T-helper 17 cell (primary cell): ENCODE data around the gene SFMBT1. TPM values are rescaled to one million over a fixed set of nuclear protein-coding genes. Genes with fewer than 3 reads are reported as not detected.
A peak's percentile ranks its signal among the peaks of the same experiment; 100 is the strongest.

Experiments used
- ATAC-seq: fragments of 150-1000 bp; cut with Tn5 transposase; 2 replicates; pipeline ENCODE4 v1.10.0; 2021; ENCODE audit warnings: mild to moderate bottlenecking, moderate library complexity
- DNase-seq, 3 donors: peaks; one replicate each; pipeline versions ENCODE4 v3.0.0 to v3.0.0-alpha.2; 2020 to 2021
- H3K9me3 ChIP-seq: one replicate; pipeline ENCODE4 v1.7.0; 2013; ENCODE audit warnings: low read length, mild to moderate bottlenecking; ENCODE audit not compliant: control insufficient read depth, poor library complexity, severe bottlenecking
- H3K27ac Mint-ChIP-seq: one replicate; pipeline ENCODE4 v1.8.0; 2022; ENCODE audit warnings: mild to moderate bottlenecking, moderate library complexity, mixed read lengths
- H3K27me3 Mint-ChIP-seq: one replicate; pipeline ENCODE4 v1.8.0; 2022; ENCODE audit warnings: mixed read lengths
- H3K36me3 Mint-ChIP-seq: one replicate; pipeline ENCODE4 v1.8.0; 2022; ENCODE audit warnings: low read depth, mixed read lengths
- H3K4me1 Mint-ChIP-seq: one replicate; pipeline ENCODE4 v1.8.0; 2022; ENCODE audit warnings: mild to moderate bottlenecking, mixed read lengths
- H3K4me3 Mint-ChIP-seq: one replicate; pipeline ENCODE4 v1.8.0; 2022; ENCODE audit warnings: mild to moderate bottlenecking, moderate library complexity, mixed read lengths
- total RNA-seq, 4 donors: library from RNA in 2 of 4; stranded (reverse) in 2 of 4; gene quantifications; one replicate each; pipeline ENCODE4 v1.2.3 and lab custom pipeline; 2022 to 2026

SFMBT1 gene
- total RNA-seq, 2 donors from 2014 or later = 36.1 to 49.8 TPM

DNA sequence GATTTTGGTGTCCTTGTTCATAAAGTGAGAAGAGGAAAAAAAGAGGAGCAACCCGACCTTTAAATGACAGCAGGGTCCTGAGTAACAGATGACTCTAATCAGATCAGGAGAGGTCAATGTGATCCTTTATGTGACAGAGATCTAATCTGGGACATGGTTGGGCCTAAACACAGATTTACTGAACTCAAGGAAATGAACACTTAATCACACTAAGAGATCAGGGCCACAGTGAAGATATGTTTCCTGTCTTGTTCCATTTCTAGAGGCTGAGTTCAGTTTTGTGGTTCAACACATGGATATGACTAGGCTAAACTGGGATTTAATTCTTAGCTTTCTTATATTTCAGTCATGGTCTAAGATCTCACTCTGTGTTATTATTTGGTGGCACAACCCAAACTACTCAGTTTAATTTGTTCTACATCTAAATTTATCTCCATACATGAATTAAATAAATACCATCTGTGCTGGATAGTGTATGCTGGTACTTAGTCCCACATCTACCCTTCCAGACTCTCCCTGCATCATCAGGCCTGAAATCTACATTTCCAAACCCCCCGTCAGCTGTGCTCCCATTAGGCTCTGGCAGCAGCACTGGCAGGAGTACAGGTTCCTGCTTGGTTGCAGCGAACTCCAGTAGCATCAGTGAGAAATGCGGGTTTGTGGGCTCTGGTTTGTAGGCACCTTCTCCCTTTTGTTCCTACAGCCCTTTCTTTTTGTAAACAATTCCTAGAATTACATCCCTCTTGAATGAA lies 22.6 kb downstream of the SFMBT1 start:
- peaks cover 57% of the 10 kb centered on the region for H3K4me1 Mint-ChIP-seq
- peak overlapping the region; percentile 85 for H3K27ac Mint-ChIP-seq
- H3K9me3 ChIP-seq = no peaks in the 10 kb centered on the region
- DNase-seq (no peak), ATAC-seq (peak; percentile 59)
- H3K27me3 Mint-ChIP-seq = no peaks in the 10 kb centered on the region
- H3K4me3 Mint-ChIP-seq = peak overlapping the region; percentile 33
- peaks cover 9% of the 10 kb centered on the region for H3K36me3 Mint-ChIP-seq

DNA sequence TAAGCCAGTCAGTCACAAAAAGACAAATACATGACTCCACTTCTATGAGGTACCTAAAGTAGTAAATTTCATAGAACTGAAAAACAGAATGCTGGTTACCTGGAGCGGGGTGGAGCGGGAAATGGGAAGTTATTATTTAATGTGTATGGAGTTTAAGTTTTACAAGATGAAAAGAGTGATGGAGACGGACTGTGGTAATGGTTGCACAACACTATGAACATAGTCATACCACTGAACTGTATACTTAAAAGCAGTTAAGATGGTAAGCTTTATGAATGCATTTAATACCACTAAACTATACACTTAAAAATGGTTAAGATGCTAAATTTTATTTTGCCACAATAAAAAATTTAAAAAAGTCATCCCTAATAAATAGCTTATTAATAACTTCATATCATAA lies 23.2 kb downstream of the SFMBT1 start:
- no peak overlapping the region for H3K4me3 Mint-ChIP-seq
- no peak for ATAC-seq
- no peaks in the 10 kb centered on the region for H3K27me3 Mint-ChIP-seq
- peaks cover 57% of the 10 kb centered on the region for H3K4me1 Mint-ChIP-seq
- no peaks in the 10 kb centered on the region for H3K9me3 ChIP-seq
- peaks cover 10% of the 10 kb centered on the region for H3K36me3 Mint-ChIP-seq
- peak overlapping the region; percentile 85 for H3K27ac Mint-ChIP-seq
- DNase-seq = no peak

DNA sequence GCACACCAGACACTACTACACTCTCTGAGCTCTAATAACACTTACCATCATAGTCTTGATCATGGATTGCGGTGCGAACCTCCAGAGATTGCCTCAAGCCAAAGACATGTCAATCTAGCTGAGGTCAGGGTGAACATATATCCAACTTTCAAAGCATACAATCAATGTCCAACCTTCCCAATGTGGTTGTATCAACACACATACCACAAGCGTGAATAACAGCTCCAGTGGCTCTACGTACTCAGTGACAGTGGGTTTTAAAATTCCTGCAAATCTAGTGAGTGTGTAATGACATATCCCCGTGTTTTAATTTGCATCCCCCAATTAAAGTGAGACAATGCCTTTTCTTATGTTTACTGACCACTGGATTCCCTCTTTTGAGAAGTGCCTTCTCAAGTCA lies 29.6 kb downstream of the SFMBT1 start:
- Mint-ChIP-seq H3K27me3 (no peaks in the 10 kb centered on the region), H3K36me3 (peaks cover 11% of the 10 kb centered on the region), H3K4me3 (no peak overlapping the region), H3K4me1 (peaks cover 46% of the 10 kb centered on the region), H3K27ac (no peak overlapping the region)
- H3K9me3 ChIP-seq = no peaks in the 10 kb centered on the region
- DNase-seq (no peak), ATAC-seq (no peak)

DNA sequence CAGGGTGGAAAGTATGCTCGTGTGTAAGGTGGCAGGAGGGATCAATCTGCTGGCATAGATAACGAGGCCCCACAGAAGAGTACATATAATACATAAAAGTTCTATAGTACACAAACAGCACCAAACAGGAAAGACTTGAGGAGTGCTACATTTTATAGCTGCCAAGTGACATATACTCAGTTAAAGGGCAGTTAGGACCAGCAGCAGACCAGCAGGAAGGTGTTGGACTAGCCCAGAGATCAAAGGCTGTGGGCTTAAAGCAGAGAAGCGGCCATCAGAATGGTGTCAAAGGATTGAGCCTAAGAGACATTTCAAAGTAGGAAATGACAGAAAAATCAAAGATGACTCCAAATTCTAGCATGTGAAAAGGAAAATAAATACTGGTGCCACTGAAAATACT lies 34.5 kb downstream of the SFMBT1 start:
- no peak for DNase-seq

DNA sequence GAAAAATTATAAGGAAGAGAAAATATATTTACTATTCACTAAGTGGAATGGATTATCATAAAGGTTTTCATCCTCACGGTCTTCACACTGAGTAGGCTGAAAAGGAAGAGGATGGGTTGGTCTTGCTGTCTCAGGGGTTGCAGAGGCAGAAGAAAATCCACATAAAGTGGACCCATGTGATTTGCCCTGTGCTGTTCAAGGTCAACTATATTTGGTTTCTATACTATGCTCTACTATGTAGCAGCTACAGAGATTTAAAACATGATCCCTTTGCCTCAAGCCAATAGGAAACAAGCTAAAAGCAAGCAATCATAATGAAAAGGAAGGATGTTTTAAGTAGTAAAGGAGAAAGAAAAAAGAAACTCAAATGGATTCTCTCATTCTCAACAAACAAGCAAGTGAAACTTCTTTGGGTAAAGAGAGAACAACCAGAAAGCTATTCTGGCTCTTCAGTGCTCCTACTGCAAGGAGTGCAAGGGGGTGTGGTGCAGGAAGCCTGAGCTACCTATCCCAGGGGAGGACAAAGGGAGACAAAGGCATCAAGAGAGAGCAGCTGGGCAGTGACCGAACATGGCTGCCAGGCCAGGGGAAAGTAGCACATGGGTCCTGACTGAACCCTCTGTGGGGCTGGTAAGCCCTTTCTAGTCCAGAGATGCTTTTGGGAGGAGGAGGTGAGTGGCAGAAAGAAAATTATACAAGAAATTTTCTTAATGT lies 35.9 kb downstream of the SFMBT1 start:
- no peak overlapping the region for H3K4me3 Mint-ChIP-seq
- peaks cover 2% of the 10 kb centered on the region for H3K36me3 Mint-ChIP-seq
- no peaks in the 10 kb centered on the region for H3K27me3 Mint-ChIP-seq
- peaks cover 47% of the 10 kb centered on the region for H3K4me1 Mint-ChIP-seq
- H3K9me3 ChIP-seq = no peaks in the 10 kb centered on the region
- H3K27ac Mint-ChIP-seq = peak overlapping the region; percentile 77
- ATAC-seq (no peak), DNase-seq (no peak)

More for the DNA sequence above, 34.5 kb downstream of the SFMBT1 start:
- no peak for ATAC-seq
- Mint-ChIP-seq H3K4me1 (peaks cover 40% of the 10 kb centered on the region), H3K27ac (peak overlapping the region; percentile 77), H3K4me3 (no peak overlapping the region), H3K36me3 (peaks cover 2% of the 10 kb centered on the region), H3K27me3 (no peaks in the 10 kb centered on the region)
- no peaks in the 10 kb centered on the region for H3K9me3 ChIP-seq

DNA sequence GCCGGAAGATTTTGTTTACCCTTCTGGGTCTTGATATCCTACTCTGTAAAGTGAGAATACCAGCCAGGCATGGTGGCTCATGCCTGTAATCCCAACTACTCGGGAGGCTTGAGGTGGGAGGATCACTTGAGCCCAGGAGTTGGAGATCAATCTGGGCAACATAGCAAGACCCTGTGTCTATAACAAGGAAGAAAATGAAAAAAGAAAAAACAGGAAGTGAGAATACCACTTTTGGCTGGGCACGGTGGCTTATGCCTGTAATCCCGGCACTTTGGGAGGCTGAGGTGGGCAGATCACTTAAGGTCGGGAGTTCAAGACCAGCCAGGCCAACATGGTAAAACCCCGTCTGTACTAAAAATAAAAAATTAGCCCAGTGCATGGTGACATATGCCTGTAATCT lies 36.9 kb downstream of the SFMBT1 start:
- no peak for DNase-seq
- Mint-ChIP-seq H3K27me3 (no peaks in the 10 kb centered on the region), H3K36me3 (peaks cover 2% of the 10 kb centered on the region), H3K4me1 (peaks cover 43% of the 10 kb centered on the region), H3K27ac (peak overlapping the region; percentile 32), H3K4me3 (no peak overlapping the region)
- no peak for ATAC-seq
- H3K9me3 ChIP-seq = no peaks in the 10 kb centered on the region

DNA sequence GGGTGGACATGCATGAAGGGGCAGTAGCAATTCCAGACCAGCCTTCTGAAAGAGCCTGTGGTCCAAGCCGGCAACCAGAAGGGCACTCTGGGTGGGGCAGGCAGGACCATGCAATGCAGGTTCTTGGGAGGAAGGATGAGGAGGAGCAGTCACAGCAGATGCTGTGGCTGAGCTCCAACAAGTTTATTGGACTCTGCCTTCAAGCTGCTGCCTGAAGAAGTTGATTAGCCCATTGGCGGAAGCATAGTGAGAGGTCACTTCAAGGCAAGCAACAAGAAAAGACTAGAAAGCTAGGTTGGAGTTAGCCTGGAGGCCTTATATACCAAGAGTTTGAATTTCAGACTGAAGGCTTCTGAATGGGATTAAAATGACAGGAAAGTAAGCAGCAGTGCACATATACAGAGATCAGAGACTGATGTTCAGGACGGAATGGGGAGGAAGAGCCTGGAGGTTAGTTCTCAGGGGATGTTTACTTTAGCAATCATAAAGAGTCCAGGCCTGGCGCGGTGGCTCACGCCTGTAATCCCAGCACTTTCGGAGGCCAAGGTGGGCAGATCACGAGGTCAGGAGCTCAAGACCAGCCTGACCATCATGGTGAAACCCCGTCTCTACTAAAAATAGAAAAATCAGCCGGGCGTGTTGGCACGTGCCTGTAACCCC lies 39.9 kb downstream of the SFMBT1 start:
- H3K4me1 Mint-ChIP-seq = peaks cover 35% of the 10 kb centered on the region
- no peaks in the 10 kb centered on the region for H3K9me3 ChIP-seq

DNA sequence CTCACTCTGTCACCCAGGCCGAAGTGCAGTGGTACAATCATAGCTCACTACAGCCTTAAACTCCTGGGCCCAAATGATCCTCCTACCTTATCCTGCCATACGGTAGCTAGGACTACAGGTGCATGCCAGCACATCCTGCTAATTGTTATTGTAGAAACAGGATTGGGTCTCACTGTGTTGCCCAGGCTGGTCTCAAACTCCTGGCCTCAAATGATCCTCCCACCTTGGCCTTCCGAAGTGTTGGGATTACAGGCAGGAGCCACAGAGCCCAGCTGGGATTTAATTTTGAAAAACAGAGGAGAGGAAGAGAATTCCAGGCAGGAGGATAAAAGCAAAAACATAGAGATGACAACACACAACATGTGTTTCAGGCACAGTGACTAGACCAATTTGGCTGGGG lies 40.5 kb downstream of the SFMBT1 start:
- Mint-ChIP-seq H3K4me3 (no peak overlapping the region), H3K4me1 (peaks cover 31% of the 10 kb centered on the region), H3K36me3 (no peaks in the 10 kb centered on the region), H3K27ac (peak overlapping the region; percentile 75), H3K27me3 (no peaks in the 10 kb centered on the region)
- DNase-seq (no peak), ATAC-seq (no peak)
- H3K9me3 ChIP-seq = no peaks in the 10 kb centered on the region

More for the DNA sequence above, 39.9 kb downstream of the SFMBT1 start:
- Mint-ChIP-seq H3K27me3 (no peaks in the 10 kb centered on the region), H3K4me3 (no peak overlapping the region), H3K27ac (peak overlapping the region; percentile 75), H3K36me3 (no peaks in the 10 kb centered on the region)
- DNase-seq = no peak
- ATAC-seq = no peak

DNA sequence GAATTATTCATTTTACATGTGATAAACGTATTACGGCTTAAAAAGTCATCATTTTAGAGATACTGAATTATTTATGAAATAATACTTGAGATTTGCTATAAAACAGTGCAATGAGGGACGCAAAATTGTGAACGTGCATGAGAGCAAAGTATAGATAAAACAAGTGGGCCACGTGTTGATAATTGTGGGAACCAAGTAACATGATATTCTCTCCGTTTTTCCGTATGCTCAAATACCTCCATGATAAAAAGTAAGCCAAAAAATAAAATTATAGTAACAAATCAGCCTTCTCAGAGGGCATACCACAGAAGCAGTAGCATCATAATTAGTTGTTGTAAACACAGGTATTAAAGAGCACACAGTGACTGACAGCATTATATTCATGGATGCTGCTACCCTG lies 42.6 kb downstream of the SFMBT1 start:
- H3K27me3 Mint-ChIP-seq = no peaks in the 10 kb centered on the region
- ATAC-seq (no peak), DNase-seq (no peak)
- no peak overlapping the region for H3K27ac Mint-ChIP-seq
- H3K4me1 Mint-ChIP-seq = peaks cover 24% of the 10 kb centered on the region
- H3K36me3 Mint-ChIP-seq = peaks cover 2% of the 10 kb centered on the region
- no peak overlapping the region for H3K4me3 Mint-ChIP-seq
- H3K9me3 ChIP-seq = no peaks in the 10 kb centered on the region

DNA sequence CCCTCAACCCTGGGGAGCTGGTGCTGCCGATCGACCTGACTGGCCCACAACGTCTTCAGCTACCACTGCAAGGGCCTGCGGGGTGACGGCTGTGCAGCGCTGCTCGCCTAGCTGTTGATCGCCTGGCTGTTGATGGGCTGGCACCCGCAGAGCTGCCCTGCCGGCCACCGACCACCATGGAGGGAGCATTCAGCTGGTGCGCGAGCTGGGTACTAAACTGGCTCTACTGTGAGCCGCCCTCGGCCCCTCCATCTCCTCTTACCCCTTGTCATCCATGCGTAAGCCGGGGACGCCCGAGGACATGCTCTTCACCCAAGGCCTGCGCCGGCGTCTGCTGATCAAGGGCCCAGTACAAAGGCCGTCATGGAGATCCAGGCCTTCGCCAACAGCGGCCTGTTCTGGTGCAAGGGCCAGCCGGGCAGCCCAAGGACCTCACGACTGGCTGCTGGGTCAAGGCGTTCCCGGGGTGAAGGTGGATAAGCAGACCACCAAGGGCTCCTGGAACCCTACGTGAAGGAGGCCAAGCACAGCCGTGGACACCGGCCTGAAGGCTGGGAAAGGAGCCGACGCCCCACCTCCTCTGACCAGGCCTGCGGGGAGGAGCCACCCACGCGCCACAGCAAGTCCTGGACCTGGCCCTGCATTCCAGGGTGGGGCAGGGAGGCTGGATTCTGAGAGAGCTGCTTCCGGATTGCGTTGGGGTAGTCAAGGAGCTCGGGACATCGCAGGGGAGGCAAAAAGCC lies 46.9 kb downstream of the SFMBT1 start:
- H3K36me3 Mint-ChIP-seq = peaks cover 2% of the 10 kb centered on the region
- H3K27me3 Mint-ChIP-seq = no peaks in the 10 kb centered on the region
- DNase-seq = no peak
- no peak for ATAC-seq
- peaks cover 12% of the 10 kb centered on the region for H3K4me1 Mint-ChIP-seq
- no peak overlapping the region for H3K27ac Mint-ChIP-seq
- H3K9me3 ChIP-seq = no peaks in the 10 kb centered on the region
- H3K4me3 Mint-ChIP-seq = no peak overlapping the region

DNA sequence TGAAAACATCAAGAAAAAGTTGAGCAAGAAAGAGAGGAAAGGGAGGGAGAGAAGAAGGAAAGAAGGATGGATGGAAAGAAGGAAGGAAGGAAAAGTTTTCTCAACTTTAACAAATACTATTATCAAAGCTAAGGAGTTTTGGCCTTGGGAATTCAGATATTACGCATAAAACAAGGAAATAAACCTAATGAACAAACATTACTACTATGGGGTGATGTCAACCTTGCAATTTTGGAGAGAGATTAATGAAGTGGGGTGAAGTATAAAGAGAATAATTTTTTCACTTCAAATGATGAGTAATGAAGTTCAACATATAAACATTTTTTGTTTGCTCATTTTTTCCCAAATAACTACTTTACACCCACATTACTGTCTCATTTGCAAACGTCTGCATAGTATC lies 55.2 kb downstream of the SFMBT1 start:
- H3K27ac Mint-ChIP-seq = peak overlapping the region; percentile 73
- H3K36me3 Mint-ChIP-seq = no peaks in the 10 kb centered on the region
- H3K9me3 ChIP-seq = no peaks in the 10 kb centered on the region
- H3K4me1 Mint-ChIP-seq = peaks cover 38% of the 10 kb centered on the region
- ATAC-seq (no peak), DNase-seq (no peak)
- peak overlapping the region; percentile 41 for H3K4me3 Mint-ChIP-seq
- no peaks in the 10 kb centered on the region for H3K27me3 Mint-ChIP-seq

DNA sequence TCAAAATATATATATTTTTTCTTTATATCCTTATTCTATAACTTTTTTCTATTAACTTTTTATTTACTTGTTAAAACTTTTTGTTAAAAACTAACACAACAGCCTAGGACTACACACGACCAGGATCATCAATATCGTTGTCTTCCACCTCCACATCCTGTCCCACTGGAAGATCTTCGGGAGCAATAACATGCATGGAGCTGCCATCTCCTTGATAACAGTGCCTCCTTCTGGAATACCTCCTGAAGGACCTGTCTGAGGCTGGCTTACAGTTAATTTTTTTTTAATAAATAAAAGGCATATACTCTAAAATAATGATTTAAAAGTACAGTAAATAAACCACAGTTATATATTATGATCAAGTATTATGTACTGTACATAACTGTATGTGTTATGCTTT lies 58.9 kb downstream of the SFMBT1 start:
- Mint-ChIP-seq H3K4me3 (no peak overlapping the region), H3K27ac (peak overlapping the region; percentile 98), H3K27me3 (no peaks in the 10 kb centered on the region), H3K4me1 (peaks cover 49% of the 10 kb centered on the region), H3K36me3 (no peaks in the 10 kb centered on the region)
- DNase-seq (no peak), ATAC-seq (no peak)
- H3K9me3 ChIP-seq = no peaks in the 10 kb centered on the region

DNA sequence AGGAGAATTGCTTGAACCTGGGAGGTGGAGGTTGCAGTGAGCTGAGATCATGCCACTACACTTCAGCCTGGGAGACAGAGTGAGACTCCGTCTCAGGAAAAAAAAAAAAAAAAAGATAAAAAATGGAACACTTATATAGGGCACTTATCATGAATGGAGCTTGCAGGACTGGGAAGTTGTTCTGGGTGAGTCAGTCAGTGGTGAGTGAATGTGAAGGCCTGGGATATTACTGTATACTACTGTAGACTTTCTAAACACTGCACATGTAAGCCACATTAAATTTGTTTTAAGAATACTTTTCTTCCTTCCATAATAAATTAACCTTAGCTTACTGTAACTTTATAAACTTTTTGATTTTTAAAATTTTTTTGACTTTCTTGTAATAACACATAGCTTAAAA lies 59.8 kb downstream of the SFMBT1 start:
- ATAC-seq = no peak
- no peaks in the 10 kb centered on the region for H3K9me3 ChIP-seq
- H3K4me1 Mint-ChIP-seq = peaks cover 43% of the 10 kb centered on the region
- H3K27me3 Mint-ChIP-seq = no peaks in the 10 kb centered on the region
- peak overlapping the region; percentile 98 for H3K27ac Mint-ChIP-seq
- no peak for DNase-seq
- H3K4me3 Mint-ChIP-seq = no peak overlapping the region
- H3K36me3 Mint-ChIP-seq = no peaks in the 10 kb centered on the region
